CD4-positive, alpha-beta T cell treated with Interleukin-10 for 1 hour (primary cell): ENCODE measurements around the gene PLPPR5.
"Not testable (repeated sequence)": the region's sequence is repeated elsewhere in the genome, so short reads cannot be mapped to it uniquely, and the experiment has no call there.

Experiments
- DNase-seq: peaks from one replicate; pipeline ENCODE4 v3.0.0-alpha.2; 2020

Gene PLPPR5

DNA sequence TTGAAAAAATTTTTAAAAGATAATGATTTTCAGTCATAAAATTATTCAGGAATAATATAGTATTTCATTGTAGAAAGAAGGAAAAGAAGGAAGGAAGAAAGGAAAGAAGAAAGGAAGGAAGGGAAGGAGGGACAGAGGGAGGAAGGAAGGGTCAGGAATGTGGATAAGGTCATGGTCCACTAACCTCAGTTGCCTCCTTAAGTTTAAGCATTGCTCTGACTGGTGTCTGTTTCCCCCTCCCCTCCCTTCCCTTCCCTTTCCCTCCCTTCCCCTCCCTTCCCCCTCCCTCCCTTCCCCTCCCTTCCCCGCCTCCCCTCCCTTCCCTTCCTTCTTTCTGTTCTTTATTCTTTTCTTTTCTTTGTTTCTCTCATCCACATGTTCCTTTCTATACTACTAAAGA, 95.7 kb downstream of the PLPPR5 start:
- DNase-seq, result no peak

DNA sequence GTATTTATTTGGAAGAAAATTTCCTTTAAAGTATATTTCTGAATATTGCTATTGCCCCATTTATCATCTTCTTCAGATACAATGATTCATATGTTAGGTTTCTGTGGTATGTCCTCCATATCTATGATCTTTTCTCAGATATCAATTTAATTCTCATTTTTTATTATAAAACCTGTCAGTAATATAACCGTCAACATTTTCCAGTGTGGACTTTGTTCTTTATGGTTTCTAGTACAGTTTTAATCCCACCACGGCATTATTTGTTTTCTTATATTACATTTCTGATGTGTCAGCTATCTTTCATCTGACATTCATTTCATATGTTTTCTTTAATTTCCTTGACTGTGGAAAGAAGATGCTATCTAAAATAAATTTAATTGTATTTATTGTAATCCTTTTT, 97.9 kb downstream of the PLPPR5 start:
- DNase-seq, result no peak

DNA sequence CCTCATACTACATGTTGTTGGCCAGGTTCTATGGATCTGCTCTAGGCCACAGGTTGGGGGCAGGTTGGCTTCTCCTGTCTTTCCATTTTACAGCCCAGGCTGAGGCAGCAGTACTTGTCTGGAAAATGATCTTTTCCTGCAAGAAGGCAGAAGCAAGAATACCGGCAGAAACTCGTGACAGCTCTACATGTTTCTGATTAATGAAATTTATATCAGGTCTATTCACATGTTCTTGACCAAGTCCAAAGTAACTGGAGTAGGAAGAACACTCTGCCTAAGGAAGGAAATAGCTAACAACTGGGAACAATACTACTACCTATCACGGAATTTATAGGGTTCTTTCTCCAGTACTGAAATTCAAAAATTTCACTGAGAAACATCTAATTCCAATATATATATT, 98.3 kb downstream of the PLPPR5 start:
- DNase-seq, result no peak

DNA sequence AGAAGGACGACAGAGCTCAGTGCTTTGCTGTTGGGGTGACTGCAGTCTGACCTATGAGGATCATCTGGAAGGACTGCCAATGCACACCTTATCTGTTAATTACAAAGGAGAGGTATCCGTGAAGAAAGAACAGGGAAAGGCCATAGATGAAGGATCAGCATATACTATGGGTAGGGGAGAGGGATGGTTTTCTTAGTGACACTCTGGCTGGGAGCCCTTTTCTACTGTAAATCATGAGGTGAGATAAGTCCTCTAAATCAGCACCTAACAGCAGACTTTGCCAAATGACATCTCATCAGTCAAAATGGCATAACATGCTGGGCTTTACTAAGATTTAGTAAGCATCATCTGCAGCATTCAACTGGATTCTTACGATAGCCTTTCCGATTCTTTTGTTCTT, 100.0 kb downstream of the PLPPR5 start:
- DNase-seq, result no peak

DNA sequence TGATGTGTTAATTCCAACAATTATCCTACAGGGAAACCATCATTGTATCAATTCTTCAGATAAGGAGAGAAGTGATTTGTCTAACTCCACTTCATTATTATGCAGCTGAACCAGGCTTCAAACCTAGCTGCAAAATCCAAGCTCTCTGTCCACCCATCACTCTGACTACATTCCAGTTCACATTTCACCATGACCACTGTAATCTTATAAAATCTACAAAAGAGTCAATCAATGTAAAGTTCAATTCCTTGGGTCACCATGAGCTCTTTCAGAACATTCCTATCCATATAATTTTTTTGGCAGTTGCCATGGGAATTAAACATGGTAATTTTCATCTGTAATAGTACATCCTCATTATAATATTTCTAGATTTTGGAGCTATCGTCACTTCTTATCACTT, 100.9 kb downstream of the PLPPR5 start:
- no peak for DNase-seq

DNA sequence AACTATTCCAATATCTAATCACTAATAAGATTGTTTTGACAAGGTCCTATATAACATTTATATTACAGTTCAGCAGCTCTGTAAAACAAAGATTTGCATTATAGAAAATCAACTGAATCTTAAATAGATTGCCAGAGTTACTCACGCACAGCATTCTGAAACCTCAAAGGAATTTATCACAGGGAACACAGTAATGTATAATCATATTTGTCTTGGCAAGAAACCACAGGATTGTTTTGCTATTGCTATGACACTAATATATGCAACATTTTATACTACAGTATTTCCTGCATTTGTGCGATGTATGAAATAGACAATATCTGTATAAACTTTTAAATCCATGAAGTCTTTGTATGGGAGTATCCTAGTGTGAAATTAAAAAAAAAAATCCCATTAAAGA, 101.4 kb downstream of the PLPPR5 start:
- no peak for DNase-seq

DNA sequence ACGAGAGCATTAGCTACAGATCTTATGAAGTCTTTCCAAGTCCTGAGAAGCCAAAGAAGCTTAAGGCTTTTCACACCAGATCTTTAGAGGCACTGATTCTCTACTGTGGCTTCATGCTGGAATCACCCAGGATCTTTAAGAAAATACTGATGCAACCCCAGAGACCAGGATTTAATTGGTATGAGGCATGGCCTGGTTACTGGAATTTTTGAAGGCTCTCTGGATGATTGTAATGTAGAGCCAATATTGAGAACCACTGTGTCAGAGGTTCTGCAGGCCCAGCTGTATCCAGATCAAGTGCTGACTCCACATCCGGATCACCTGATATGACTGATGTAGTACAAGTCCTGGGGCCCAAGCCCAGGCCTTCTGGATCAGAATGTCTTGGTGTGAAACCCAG, 105.7 kb downstream of the PLPPR5 start:
- DNase-seq, result no peak

DNA sequence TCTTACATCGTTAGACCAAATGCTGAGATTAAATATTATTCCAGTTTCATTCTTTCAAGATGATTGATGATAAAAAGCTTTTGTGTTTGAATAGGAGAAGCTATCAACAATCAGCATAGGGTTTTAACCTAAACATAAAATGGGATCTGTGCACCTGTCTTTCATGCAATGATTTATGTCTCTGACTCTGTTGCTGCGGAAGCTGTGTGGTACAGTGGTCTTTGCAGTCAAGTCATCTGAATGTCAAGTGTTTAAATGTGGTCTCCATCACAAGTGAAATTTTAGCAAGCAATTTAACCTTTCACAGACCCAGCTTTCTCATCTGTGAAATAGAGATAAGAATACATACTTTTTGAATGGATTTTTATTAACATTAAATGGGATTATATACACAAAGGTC, 107.2 kb downstream of the PLPPR5 start:
- no peak for DNase-seq

DNA sequence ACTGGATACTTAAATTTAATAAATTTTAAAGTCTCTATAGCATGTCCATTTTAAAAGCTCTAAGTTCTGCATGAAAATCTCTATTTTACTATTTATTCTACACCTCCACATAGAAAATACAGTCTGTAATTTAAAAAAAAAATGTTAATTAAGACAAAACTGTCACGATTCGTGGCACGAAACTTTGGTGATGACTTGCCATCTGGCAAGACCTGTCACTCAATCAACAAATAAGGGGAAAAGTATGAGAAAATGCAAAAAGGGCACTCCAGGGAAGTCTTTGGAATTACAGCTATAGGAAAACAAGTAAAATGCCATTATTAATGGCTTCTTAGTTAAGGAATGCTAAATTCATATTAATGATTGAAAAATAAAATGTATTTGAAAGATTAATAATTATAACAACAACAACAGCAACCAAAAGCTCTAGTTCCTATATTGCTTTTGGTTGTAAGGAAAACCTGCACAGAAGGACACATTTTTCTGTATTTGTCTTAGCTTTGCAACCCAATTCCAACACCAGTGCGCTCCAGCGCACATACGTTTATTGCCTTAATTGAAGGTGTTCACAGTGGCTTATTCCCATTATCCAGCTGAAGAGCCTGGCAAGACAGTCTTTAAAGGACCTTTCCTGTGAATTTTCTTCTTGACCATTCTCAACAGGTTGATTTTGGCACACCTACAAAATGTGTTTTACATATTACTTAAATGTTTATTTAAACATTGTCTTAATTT, 107.8 kb downstream of the PLPPR5 start:
- DNase-seq, result no peak

DNA sequence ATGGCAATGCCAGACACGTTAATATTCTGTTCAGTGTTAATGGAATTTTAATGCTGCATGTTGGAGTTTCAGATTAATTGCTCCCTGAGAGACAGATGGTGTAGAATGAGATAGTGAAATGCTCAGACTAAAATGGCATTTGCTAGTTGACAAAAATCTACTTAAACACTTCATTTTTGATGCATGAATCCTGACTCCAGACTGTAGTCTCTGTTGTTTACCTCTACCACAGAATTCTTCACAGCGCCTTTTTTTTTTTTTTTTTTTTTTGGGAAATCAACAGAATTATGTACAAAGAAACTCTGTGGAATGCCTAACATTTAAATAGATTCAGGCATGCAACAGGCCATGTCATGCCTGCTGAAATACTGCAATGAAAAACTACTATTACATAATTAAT, 111.3 kb downstream of the PLPPR5 start:
- no peak for DNase-seq

DNA sequence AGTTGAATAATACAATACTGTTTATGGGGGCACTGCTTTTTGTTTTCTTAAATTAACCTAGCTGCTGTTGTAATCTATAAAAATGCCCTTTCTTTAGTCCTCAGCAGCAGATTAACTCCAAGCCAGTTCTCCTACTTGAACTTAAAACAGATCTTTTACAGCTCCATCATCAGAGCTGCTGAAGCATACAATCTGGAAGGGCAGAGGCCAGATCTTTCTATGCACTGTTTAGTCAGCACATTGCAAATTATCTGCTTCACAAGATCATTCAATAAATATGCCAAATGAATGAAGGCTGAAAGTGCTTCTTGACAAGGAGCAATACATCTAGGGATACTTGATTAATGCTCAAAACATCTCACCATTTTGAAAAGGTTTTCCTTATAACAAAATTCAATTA, 115.8 kb downstream of the PLPPR5 start:
- no peak for DNase-seq

DNA sequence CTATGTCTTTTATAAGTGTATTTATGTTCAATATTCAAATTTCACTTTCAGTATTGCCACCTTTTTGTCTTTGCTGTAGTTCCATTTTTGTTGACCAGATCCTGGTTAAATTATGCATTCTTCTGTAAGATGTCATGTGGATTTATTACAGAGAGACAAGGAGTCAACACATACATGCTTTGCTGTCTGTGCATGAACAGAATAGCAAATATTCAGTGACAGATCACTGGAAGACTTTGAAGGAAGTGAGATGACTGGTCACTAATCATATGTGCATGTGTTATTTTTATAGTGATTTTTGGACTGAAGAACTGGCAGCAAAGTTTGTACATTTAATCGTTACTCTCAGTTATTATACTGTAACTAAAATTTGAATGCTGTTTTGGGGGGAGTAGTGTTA, 117.2 kb downstream of the PLPPR5 start:
- DNase-seq, result no peak

DNA sequence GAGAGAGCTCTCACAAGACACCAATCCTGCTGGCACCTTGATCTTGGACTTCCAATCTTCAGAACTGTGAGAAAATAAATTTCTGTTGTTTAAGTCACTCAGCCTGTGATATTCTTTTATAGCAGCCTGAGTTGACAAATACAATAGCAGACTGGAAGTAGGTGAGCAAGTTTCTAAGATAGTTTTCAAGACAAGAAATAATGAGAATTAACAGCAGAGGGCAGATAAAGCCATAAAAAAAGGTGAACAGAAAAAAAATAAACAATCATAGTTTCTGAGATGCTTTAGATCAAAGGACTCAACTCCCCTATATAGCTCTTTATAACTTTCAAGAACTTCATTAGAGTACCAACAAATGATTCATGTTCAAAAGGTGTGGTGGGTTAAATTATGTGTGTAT, 119.8 kb downstream of the PLPPR5 start:
- no peak for DNase-seq

DNA sequence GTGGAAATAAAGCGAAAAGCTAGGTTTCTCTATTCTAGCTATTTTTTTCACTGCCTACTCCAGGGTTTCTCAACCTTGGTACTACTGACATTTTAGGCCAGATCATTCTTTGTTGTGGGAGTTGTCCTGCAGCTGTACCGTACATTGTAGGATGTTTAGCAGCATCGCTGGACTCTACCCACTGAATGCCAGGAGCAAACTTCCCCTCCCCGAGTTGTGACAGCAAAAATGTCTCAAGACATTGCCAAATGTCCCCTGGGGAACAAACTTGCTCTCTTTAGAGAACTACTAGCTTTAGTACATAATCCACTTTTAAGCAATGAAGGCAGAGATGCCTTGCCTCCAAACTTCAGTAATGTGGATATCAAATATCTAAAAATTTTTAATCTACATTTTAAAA, 122.8 kb downstream of the PLPPR5 start:
- no peak for DNase-seq

DNA sequence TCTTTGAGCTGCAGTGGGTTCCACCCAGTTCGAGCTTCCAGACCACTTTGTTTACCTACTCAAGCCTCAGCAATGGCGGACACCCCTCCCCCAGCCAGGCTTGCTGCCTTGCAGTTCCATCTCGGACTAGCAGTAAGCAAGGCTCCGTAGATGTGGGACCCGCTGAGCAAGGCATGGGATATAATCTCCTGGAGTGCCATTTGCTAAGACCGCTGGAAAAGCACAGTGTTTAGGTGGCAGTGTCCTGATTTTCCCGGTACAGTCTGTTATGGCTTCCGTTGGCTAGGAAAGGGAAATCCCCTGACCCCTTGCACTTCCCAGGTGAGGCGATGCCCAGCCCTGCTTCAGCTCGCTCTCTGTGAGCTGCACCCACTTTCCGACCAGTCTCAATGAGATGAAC, 123.4 kb downstream of the PLPPR5 start:
- DNase-seq, result not testable (repeated sequence)

DNA sequence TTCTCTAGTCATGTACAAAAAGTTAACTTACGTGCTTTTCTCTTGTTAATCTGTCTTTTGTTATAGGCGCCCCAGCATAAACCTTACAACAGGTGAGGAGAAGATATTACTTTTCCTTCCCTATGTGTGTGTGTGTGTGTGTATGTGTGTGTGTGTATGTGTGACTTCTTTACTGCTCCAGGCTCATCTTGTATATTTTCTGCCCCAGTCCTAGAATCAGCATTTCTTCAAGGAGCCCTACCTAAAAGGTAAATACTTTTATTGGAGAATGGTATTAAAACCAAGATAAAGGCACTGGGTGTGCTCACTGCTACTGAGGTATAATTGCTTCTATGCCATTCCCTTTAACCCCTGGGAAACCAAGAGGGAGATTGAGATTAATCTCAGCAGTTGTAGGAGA, 129.8 kb downstream of the PLPPR5 start:
- DNase-seq, result no peak

DNA sequence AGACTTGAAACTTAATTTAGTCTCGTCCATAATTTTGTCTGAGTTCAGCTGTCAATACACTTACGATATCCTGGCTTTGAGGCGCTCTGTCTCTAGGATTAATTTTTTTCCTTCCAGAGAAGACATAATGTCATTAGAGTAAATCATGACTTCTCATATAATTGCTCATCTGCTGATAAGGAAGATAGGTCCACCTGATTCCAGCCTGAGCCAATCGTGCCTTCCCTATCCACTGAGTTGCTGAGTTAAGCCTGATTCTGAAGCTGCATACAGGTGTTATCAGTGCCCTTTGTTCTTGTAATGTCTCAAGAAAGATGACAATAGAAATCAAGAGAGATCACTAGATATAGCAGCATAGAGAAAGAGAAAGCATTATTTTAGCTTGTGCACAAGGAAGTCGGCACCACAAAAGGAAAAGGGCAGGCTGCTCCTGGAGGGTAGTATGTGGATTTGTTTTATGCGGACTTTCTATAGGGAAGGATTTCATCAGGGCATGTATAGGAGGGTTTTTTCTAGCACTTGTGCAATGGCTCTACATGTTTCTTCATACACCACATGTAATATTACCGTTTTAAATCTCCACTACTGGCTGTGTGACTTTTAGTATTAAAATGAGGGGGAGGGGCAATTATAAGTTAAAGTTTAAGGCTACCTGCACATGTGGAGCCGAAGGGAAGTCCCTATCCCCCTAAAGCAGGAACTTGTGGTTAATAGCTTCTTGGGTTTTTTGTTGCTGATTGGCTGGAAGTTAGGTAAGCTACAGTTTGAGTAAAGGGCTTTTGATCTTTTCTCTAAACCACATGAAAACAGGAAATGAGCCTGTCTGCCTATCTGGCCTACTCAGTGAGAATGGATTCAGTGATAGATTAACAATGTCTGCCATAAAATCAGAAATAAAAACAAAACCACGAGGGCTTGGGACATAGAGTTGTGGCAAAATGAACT, 133.4 kb downstream of the PLPPR5 start:
- DNase-seq, result peak; percentile 90

DNA sequence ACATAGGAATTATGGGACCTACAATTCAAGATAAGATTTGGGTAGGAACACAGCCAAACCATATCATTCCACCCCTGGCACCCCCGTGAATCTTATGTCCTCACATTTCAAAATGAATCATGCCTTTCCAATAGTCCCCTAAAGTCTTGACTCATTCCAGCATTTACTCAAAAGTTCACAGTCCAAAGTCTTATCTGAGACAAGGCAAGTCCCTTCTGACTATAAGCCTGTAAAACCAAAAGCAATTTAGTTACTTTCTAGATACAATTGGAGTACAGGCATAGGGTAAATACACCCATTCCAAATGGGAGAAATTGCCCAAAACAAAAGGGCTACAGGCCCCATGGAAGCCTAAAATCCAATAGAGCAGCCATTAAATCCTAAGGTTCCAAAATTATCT, 138.9 kb downstream of the PLPPR5 start:
- no peak for DNase-seq

DNA sequence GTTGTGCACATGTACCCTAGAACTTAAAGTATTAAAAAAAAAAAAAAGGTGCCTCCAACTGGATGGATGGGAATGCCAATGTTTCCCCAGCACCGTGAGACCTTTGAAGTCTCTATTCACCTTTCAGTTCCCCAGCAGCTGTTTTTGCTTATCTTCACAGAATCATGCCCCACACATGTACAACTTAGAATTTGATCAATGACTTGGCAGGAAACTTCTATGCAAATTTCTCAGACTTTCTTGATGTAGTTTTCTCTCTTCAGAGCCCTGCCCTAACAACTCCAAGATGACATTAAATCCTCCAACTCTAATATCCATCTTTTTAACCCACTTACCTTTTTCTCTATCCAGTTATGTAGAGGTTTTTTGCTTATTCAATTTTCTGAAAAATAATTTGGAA, 144.3 kb downstream of the PLPPR5 start:
- DNase-seq, result no peak

DNA sequence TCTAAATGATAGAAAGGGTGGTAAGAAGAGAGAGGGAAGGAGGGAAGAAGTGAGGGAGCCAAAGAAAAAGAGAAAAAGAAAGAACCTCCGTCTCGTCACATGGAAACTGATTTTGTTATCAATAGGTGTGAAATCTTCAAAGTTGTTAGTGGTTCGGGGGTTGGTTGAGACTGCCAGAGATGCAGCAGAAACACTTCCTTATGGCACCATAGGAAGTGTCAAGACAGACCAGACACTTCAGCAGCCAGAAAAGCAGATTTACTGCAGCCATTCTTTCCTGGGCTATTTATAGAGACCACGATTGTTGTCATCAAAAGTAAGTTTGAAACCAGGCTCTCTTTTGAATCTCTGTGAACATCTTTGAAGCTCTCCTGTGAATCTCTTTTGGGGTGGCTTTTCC, 150.5 kb downstream of the PLPPR5 start:
- peak; percentile 35 for DNase-seq

DNA sequence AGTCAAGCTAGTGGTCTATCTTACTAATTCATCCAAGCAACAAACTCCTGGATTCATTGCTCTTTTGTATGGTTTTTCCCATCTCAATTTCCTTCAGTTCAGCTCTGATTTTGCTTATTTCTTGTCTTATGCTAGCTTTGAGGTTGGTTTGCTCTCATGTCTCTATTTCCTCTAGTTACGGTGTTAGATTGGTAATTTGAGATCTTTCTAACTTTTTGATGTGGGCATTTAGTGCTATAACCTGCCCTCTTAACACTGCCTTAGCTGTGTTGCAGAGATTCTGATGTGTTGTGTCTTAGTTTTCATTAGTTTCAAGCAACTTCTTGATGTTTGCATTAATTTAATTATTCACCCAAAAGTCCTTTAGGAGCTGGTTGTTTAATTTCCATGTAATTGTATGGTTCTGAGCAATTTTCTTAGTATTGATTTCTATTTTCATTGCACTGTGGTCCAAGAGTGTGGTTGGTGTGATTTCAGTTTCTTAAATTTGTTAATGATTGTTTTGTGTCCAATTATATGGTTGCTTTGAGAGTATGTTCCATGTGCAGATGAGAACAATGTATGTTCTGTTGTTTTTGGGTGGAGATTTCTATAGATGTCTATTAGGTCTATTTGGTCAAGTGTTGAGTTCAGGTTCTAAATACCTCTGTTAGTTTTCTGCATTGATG, 154.6 kb downstream of the PLPPR5 start:
- DNase-seq, result no peak

DNA sequence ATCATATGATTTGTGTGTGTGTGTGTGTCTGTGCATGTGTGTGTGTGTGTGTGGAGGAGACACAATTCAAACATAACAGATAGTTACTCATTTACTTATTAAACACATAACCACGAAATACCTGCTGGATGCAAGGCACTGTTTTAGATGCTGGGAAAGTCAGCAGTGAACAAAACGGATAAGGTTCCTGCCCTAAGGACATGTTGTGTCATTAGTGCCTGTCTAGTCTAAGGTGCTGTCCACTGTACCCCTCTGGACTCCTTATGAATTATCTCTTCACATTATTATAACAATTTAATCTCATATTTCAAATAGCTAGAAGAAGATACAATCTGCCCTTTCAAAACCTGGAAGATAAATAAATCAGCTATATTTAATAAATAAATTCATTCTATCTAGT, 162.4 kb downstream of the PLPPR5 start:
- no peak for DNase-seq
